Ascending aorta (tissue), 2 donors: ENCODE data around the gene ETV5. TPM values are rescaled to one million over a fixed set of nuclear protein-coding genes. Genes with fewer than 3 reads are reported as not detected.

Experiments
- DNase-seq, 2 donors: peaks; one replicate each; pipeline ENCODE4 v3.0.0-alpha.2; 2019; ENCODE audit warnings: low spot score in 2 of 2
- H3K27ac ChIP-seq, 2 donors: fragments of 200-600 bp; sonication (generic); one replicate each; pipeline ENCODE4 v1.5.1; 2016 to 2017; ENCODE audit warnings: mild to moderate bottlenecking in 1 of 2
- H3K27me3 ChIP-seq: fragments of 200-600 bp; sonication (generic); one replicate; pipeline ENCODE4 v1.5.1; 2017
- H3K36me3 ChIP-seq, 2 donors: fragments of 200-600 bp; sonication (generic); one replicate each; pipeline ENCODE4 v1.5.1; 2016
- H3K4me1 ChIP-seq, 2 donors: fragments of 200-600 bp; sonication (generic); one replicate each; pipeline ENCODE4 v1.5.1; 2016 to 2017; ENCODE audit warnings: mild to moderate bottlenecking in 1 of 2
- H3K4me3 ChIP-seq, 2 donors: fragments of 200-600 bp; sonication (generic); one replicate each; pipeline ENCODE4 v1.5.1; 2016 to 2017; ENCODE audit warnings: mild to moderate bottlenecking in 1 of 2
- H3K9me3 ChIP-seq, 2 donors: fragments of 200-600 bp; sonication (generic); one replicate each; pipeline ENCODE4 v1.5.1; 2016
- intact Hi-C: fragments of 100-400 bp; cut with DNase I; formaldehyde crosslinking; loops from one replicate; pipeline ENCODE4 v1.15.1; 2023
- total RNA-seq: library from RNA; depleted of rRNA; stranded (reverse); fragments of >200 nt; gene quantifications from one replicate; pipeline ENCODE4 v1.1.0, GENCODE V29; 2016
- TF ChIP-seq, protein P1 (sequence below), 3 experiments: fragments of 200-600 bp in 2 of 3; fragments of 450-650 bp in 1 of 3; sonication (generic) in 2 of 3; IDR thresholded peaks; one replicate each; pipeline ENCODE4 v1.5.1; 2016 to 2019; ENCODE audit warnings: antibody characterized with exemption in 3 of 3, mild to moderate bottlenecking in 1 of 3, moderate library complexity in 1 of 3

The ETV5 gene
- total RNA-seq, 1 donor from 2014 or later: 15.8 TPM

DNA sequence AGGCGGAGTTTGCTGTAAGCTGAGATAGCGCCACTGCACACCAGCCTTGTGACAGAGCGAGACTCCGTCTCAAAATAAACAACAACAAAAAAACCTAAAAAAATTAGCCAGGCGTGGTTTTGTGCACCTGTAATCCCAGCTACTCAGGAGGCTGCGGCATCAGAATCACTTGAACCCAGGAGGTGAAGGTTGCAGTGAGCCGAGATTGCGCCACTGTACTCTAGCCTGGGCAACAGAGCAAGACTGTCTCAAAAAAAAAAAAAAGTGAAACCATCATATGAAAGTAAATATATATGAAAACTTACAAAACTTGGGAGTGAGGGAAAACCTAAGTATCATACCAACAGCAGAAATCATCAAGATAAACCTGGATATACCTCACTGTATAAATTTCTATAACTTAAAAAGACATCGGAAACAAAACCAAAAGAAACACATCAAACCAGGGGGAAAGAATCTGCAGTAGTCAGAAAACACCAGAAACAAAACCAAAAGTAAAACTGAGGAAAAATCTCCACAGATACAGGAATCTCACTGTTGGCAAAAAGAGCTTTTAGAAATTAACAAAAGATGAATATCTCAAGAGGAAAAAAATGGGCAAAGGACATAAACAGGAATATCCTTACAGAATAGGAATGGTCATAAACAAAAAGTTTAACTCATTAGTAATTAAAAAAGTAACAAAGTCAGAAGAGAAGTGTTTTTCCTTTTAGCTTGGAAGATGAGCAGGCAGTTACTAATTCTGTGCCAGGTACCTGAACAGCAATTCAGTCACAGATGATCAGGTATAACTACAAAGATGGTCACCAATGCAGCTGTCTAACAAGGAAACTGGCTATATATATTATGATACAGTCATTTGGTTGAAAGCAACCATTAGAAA lies 41.3 kb downstream of the ETV5 start:
- DNase-seq: no peak
- H3K4me1 ChIP-seq: no peaks in the 10 kb centered on the region
- H3K4me3 ChIP-seq: no peak overlapping the region
- intact Hi-C loops: no loop called here
- TF ChIP-seq, protein P1, sequence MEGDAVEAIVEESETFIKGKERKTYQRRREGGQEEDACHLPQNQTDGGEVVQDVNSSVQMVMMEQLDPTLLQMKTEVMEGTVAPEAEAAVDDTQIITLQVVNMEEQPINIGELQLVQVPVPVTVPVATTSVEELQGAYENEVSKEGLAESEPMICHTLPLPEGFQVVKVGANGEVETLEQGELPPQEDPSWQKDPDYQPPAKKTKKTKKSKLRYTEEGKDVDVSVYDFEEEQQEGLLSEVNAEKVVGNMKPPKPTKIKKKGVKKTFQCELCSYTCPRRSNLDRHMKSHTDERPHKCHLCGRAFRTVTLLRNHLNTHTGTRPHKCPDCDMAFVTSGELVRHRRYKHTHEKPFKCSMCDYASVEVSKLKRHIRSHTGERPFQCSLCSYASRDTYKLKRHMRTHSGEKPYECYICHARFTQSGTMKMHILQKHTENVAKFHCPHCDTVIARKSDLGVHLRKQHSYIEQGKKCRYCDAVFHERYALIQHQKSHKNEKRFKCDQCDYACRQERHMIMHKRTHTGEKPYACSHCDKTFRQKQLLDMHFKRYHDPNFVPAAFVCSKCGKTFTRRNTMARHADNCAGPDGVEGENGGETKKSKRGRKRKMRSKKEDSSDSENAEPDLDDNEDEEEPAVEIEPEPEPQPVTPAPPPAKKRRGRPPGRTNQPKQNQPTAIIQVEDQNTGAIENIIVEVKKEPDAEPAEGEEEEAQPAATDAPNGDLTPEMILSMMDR (IDR thresholded peaks at IDR 0.05): no peak
- no peaks in the 10 kb centered on the region for H3K27me3 ChIP-seq
- H3K27ac ChIP-seq: no peak overlapping the region
- H3K36me3 ChIP-seq: peaks cover 8 to 14% of the 10 kb centered on the region in 2 donors
- H3K9me3 ChIP-seq: no peaks in the 10 kb centered on the region

GRCh38 chr3:186060222-186060621 lies 48.7 kb downstream of the ETV5 start:
- TF ChIP-seq, protein P1 (IDR thresholded peaks at IDR 0.05): no peak
- H3K36me3 ChIP-seq: peaks cover 14 to 57% of the 10 kb centered on the region in 2 donors

GRCh38 chr3:186059192-186059591 lies 49.7 kb downstream of the ETV5 start:
- H3K36me3 ChIP-seq: peaks cover 13 to 60% of the 10 kb centered on the region in 2 donors
- intact Hi-C loops: no loop called here
- TF ChIP-seq, protein P1 (IDR thresholded peaks at IDR 0.05): no peak

More at GRCh38 chr3:186060222-186060621, 48.7 kb downstream of the ETV5 start:
- intact Hi-C loops: no loop called here
- no peak overlapping the region for H3K27ac ChIP-seq
- DNase-seq: no peak
- no peaks in the 10 kb centered on the region for H3K27me3 ChIP-seq
- H3K4me1 ChIP-seq: no peaks in the 10 kb centered on the region
- no peaks in the 10 kb centered on the region for H3K9me3 ChIP-seq
- H3K4me3 ChIP-seq: no peak overlapping the region

DNA sequence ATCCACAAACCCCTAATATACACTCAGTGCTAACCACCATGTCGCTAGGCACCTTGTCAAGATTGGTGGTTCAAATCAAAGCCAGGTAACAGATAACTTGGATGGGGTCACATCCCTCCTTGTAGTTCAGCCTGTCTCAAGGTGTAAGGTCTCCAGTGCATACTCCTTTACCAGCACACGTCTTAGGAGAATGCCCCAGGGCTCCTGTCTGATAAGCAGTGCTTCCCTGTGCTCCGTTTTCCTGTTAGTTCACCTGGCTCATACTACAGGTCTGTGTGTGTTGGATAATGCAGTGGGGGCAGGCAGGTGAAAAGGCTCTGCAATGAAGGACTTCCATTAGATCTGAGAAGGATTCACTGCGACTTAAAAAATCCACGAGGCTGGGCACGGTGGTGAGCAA lies 50.7 kb downstream of the ETV5 start:
- Histone ChIP-seq H3K9me3 (no peaks in the 10 kb centered on the region), H3K27ac (no peak overlapping the region), H3K4me1 (no peaks in the 10 kb centered on the region), H3K4me3 (no peak overlapping the region), H3K27me3 (no peaks in the 10 kb centered on the region), H3K36me3 (peaks cover 13 to 63% of the 10 kb centered on the region in 2 donors)
- TF ChIP-seq, protein P1 (IDR thresholded peaks at IDR 0.05): no peak
- intact Hi-C loops: no loop called here
- no peak for DNase-seq

More at GRCh38 chr3:186059192-186059591, 49.7 kb downstream of the ETV5 start:
- Histone ChIP-seq H3K4me3 (no peak overlapping the region), H3K9me3 (no peaks in the 10 kb centered on the region), H3K27ac (no peak overlapping the region), H3K27me3 (no peaks in the 10 kb centered on the region), H3K4me1 (no peaks in the 10 kb centered on the region)
- no peak for DNase-seq

DNA sequence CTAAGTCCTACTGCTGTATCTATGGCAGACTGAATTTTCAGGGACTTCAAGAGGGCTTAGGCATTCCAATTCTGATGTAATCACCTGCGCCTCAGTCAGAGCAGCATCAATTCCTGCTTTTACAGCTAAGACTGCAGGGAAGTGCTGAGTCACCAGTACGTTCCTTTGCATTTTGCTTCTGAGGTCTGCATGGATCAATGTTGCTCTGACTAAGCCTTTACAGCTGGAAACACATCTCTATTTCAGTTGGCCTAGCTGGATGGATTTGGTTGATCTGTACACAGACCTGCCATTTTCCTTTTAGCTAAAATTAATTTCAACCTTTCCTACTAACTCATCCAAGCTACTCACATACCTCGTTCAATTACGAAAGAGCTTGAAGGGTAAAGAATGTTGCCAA lies 51.3 kb downstream of the ETV5 start:
- H3K4me1 ChIP-seq: no peaks in the 10 kb centered on the region
- TF ChIP-seq, protein P1 (IDR thresholded peaks at IDR 0.05): no peak
- no peaks in the 10 kb centered on the region for H3K27me3 ChIP-seq
- H3K4me3 ChIP-seq: no peak overlapping the region
- intact Hi-C loops: no loop called here
- no peak for DNase-seq
- no peaks in the 10 kb centered on the region for H3K9me3 ChIP-seq
- H3K36me3 ChIP-seq: peaks cover 13 to 63% of the 10 kb centered on the region in 2 donors
- no peak overlapping the region for H3K27ac ChIP-seq
